HG02678 (cell line): ENCODE data around the gene DEGS2.
A peak's percentile ranks its signal among the peaks of the same experiment; 100 is the strongest.

Experiments
- ATAC-seq: cut with Tn5 transposase; IDR thresholded peaks from one replicate; pipeline ENCODE4 v1.9.1; 2021; ENCODE audit warnings: mild to moderate bottlenecking, moderate library complexity; ENCODE audit not compliant: unreplicated experiment

DEGS2 gene

GRCh38 chr14:100149851-100150611 lies 9.4 kb downstream of the DEGS2 start:
- ATAC-seq = no peak

- ATAC-seq = no peak
Measured at GRCh38 chr14:100148837-100149731, 10.4 kb downstream of the DEGS2 start.

GRCh38 chr14:100147691-100148464 lies 11.6 kb downstream of the DEGS2 start:
- no peak for ATAC-seq

- ATAC-seq = no peak
Measured at GRCh38 chr14:100147181-100147631, 12.2 kb downstream of the DEGS2 start.

GRCh38 chr14:100146531-100147091 lies 12.8 kb downstream of the DEGS2 start:
- ATAC-seq = no peak

GRCh38 chr14:100145682-100146464 lies 13.6 kb downstream of the DEGS2 start:
- ATAC-seq = no peak

GRCh38 chr14:100144996-100145646 lies 14.3 kb downstream of the DEGS2 start:
- ATAC-seq = no peak

GRCh38 chr14:100144645-100144995 lies 14.8 kb downstream of the DEGS2 start:
- ATAC-seq = no peak

GRCh38 chr14:100143934-100144333 lies 15.5 kb downstream of the DEGS2 start:
- no peak for ATAC-seq

GRCh38 chr14:100143523-100143922 lies 15.9 kb downstream of the DEGS2 start:
- no peak for ATAC-seq

GRCh38 chr14:100142073-100143040 lies 17.1 kb downstream of the DEGS2 start:
- no peak for ATAC-seq

GRCh38 chr14:100141098-100141497 lies 18.3 kb downstream of the DEGS2 start:
- ATAC-seq = no peak

GRCh38 chr14:100140452-100141078 lies 18.9 kb downstream of the DEGS2 start:
- no peak for ATAC-seq

- ATAC-seq = no peak
Measured at GRCh38 chr14:100138955-100139354, 20.5 kb downstream of the DEGS2 start.

GRCh38 chr14:100138082-100138787 lies 21.2 kb downstream of the DEGS2 start:
- ATAC-seq = peak; percentile 57

- no peak for ATAC-seq
Measured at GRCh38 chr14:100137173-100137572, 22.3 kb downstream of the DEGS2 start.

- no peak for ATAC-seq
Measured at GRCh38 chr14:100135784-100136183, 23.7 kb downstream of the DEGS2 start.
